SU-DHL-6 (cell line): Measurements from ENCODE around the gene STEAP3.

ENCODE experiments used
- H2AFZ ChIP-seq: fragments of 200-600 bp; sonication (generic); 2 replicates; pipeline ENCODE4 v1.6.1; 2014; ENCODE audit warnings: low read depth, mild to moderate bottlenecking, moderate library complexity, mixed read lengths, antibody characterized with exemption, low read length; ENCODE audit not compliant: severe bottlenecking
- H3F3A ChIP-seq: fragments of 200-600 bp; shearing (Covaris generic); 2 replicates; pipeline ENCODE4 v1.6.0; 2016; ENCODE audit warnings: antibody characterized with exemption, mild to moderate bottlenecking; ENCODE audit not compliant: insufficient read depth
- H3K27ac ChIP-seq: fragments of 200-600 bp; sonication (generic); 2 replicates; pipeline ENCODE4 v1.5.1; 2016; ENCODE audit warnings: low read depth, mild to moderate bottlenecking, low read length, moderate library complexity, mixed read lengths
- H3K27me3 ChIP-seq: fragments of 200-600 bp; sonication (generic), shearing (Covaris generic); 2 replicates; pipeline ENCODE4 v1.6.0; 2014; ENCODE audit warnings: mild to moderate bottlenecking, low read length
- H3K36me3 ChIP-seq: fragments of 200-600 bp; sonication (generic); 2 replicates; pipeline ENCODE4 v1.6.1; 2014; ENCODE audit warnings: mild to moderate bottlenecking, low read length, mixed read lengths
- H3K4me2 ChIP-seq: fragments of 300-600, 200-600 bp; shearing (Covaris generic), sonication (generic); 2 replicates; pipeline ENCODE4 v1.6.0; 2014; ENCODE audit warnings: low read length, low read depth, mild to moderate bottlenecking; ENCODE audit not compliant: poor library complexity, severe bottlenecking
- H3K4me3 ChIP-seq: fragments of 200-600 bp; sonication (generic); 2 replicates; pipeline ENCODE4 v1.5.1; 2014; ENCODE audit warnings: antibody characterized with exemption, low read length, mild to moderate bottlenecking, mixed read lengths; ENCODE audit not compliant: insufficient read depth, poor library complexity, severe bottlenecking
- H3K79me2 ChIP-seq: fragments of 200-600 bp; sonication (generic); 2 replicates; pipeline ENCODE4 v1.6.1; 2014; ENCODE audit warnings: mild to moderate bottlenecking, low read length, moderate library complexity; ENCODE audit not compliant: insufficient read depth
- H3K9ac ChIP-seq: fragments of 200-600 bp; sonication (generic); 2 replicates; pipeline ENCODE4 v1.7.0; 2014; ENCODE audit warnings: mild to moderate bottlenecking, low read length
- H3K9me2 ChIP-seq: fragments of 200-600 bp; sonication (generic); replicated peaks from 2 replicates; pipeline ENCODE4 v1.6.1; 2014; ENCODE audit warnings: low read length; ENCODE audit not compliant: insufficient read depth
- H3K9me3 ChIP-seq: fragments of 200-600 bp; sonication (generic); 2 replicates; pipeline ENCODE4 v1.6.1; 2014; ENCODE audit warnings: low read length, mixed read lengths; ENCODE audit not compliant: insufficient read depth
- H4K20me1 ChIP-seq: fragments of 200-600 bp; sonication (generic); 2 replicates; pipeline ENCODE4 v1.6.1; 2014; ENCODE audit warnings: low read depth, mild to moderate bottlenecking, antibody characterized with exemption, low read length, moderate library complexity, mixed read lengths
- EZH2phosphoT487 ChIP-seq: fragments of 200-600 bp; sonication (generic), shearing (Covaris generic); conservative IDR thresholded peaks from 2 replicates; pipeline ENCODE4 v1.6.1; 2018; ENCODE audit warnings: mild to moderate bottlenecking, antibody characterized with exemption, low read length, moderate library complexity, mixed read lengths
- TF ChIP-seq, protein P1 (sequence below): fragments of 200-600 bp; sonication (generic); IDR thresholded peaks from one replicate; pipeline ENCODE4 v1.5.1; 2017; ENCODE audit warnings: antibody characterized with exemption, mild to moderate bottlenecking, low read length, moderate library complexity; ENCODE audit not compliant: insufficient read depth, poor library complexity, severe bottlenecking

STEAP3 gene

DNA sequence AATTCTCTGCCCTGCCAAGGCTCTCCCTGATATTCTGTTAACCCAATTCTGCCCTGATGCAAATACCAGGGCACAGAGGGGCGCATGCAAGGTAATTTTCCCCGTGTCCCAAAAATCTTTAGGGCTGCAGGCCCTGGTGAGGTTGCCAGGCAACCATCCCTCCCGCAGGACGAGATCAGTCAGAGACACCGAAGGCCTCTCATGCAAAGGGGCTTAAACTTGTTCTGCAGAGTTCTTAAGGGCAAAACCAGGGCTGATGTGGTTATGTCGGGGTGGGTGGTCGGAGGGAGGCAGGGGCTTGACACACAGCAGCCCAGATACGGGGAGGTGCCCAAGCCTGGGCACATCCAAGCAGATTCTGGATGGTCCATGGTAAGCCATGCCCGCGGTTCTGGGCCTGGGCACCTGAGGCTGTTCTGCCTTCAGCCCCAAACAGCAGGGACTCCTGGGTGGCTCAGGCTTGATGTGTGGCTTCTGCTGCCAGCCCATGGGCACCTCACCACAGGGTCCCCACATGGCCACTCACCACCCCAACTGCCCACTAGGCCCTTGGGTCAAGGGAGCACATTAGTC lies 27.2 kb downstream of the STEAP3 start:
- Histone ChIP-seq H3F3A (no peaks in the 10 kb centered on the region), H3K4me2 (no peak overlapping the region), H3K9me2 (no peaks in the 10 kb centered on the region), H3K9me3 (no peaks in the 10 kb centered on the region), H3K9ac (no peak overlapping the region), H3K27ac (no peak overlapping the region), H3K4me3 (no peak overlapping the region), H2AFZ (no peak overlapping the region), H4K20me1 (no peaks in the 10 kb centered on the region), H3K36me3 (no peaks in the 10 kb centered on the region), H3K79me2 (no peaks in the 10 kb centered on the region), H3K27me3 (no peaks in the 10 kb centered on the region)
- TF ChIP-seq EZH2phosphoT487: no peak
- TF ChIP-seq, protein P1, sequence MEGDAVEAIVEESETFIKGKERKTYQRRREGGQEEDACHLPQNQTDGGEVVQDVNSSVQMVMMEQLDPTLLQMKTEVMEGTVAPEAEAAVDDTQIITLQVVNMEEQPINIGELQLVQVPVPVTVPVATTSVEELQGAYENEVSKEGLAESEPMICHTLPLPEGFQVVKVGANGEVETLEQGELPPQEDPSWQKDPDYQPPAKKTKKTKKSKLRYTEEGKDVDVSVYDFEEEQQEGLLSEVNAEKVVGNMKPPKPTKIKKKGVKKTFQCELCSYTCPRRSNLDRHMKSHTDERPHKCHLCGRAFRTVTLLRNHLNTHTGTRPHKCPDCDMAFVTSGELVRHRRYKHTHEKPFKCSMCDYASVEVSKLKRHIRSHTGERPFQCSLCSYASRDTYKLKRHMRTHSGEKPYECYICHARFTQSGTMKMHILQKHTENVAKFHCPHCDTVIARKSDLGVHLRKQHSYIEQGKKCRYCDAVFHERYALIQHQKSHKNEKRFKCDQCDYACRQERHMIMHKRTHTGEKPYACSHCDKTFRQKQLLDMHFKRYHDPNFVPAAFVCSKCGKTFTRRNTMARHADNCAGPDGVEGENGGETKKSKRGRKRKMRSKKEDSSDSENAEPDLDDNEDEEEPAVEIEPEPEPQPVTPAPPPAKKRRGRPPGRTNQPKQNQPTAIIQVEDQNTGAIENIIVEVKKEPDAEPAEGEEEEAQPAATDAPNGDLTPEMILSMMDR: no peak

DNA sequence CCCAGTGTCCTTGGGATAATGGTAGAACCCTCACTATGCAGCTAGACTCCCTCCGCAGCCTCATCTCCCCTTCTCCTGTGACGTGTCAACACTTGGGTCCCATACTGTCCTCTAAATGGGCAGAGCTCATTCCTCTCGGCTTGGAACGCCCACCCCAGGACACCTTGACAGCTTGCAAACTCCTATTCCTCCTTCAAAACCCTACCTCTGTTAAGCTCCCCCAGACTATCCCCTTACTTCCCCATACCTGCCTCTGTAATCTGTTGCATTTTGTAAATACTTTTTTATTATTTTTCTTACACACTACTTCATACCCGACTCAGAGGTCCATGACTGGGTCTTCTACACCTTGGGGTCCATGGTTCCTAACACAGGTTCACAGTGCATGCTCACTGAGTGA lies 28.0 kb downstream of the STEAP3 start:
- H3K79me2 ChIP-seq: no peaks in the 10 kb centered on the region
- no peak overlapping the region for H3K4me3 ChIP-seq
- no peaks in the 10 kb centered on the region for H3K36me3 ChIP-seq
- H3K27ac ChIP-seq: no peak overlapping the region
- no peaks in the 10 kb centered on the region for H3K9me2 ChIP-seq
- no peak overlapping the region for H3K4me2 ChIP-seq
- H4K20me1 ChIP-seq: no peaks in the 10 kb centered on the region
- no peak overlapping the region for H2AFZ ChIP-seq
- TF ChIP-seq, protein P1: no peak
- TF ChIP-seq EZH2phosphoT487: no peak
- H3K9ac ChIP-seq: no peak overlapping the region
- no peaks in the 10 kb centered on the region for H3F3A ChIP-seq
- no peaks in the 10 kb centered on the region for H3K27me3 ChIP-seq
- no peaks in the 10 kb centered on the region for H3K9me3 ChIP-seq

DNA sequence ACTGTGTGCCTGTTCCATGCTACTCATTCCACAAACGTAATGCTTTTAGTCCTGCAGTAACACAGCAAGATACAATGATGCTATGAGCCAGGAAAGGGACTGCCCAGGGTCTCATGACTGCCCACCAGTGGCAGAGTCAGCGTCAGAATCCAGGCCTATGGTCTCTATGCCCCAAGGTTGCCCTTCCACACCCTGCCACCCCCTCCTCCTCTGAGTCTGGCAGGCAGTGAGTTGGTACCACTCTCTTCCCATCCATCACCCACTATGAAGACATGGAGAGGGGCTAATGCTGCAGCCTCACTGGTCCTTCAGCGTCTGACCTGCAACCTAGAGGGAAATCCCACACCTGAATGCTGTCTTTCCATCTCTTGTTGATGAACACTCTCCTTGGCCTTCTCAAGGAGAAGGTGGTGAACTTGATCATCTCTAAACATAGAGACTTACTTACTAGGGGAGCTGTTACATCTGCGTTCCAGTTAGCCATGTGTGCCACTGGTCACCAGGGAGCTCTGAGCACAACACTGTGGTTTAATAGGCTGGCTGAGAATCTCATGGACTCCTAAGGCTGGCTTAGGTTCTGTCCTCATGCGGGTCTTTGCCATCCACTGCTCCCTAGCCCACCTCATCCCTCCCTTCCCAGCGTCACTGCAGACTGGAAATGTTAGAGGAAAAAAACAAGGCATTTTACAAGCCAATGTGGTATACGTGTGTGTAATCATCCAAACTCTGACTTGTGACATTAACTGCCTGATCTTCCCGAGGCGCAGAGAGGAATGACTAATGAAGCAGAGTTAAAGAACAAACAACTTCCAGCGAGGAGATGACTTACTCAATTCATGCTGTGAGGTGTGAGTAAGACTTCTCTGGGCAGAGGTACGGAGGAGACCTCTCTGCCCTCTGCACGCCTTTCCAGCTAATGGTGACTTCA lies 28.8 kb downstream of the STEAP3 start:
- no peak overlapping the region for H3K27ac ChIP-seq

More for the DNA sequence above, 28.8 kb downstream of the STEAP3 start:
- no peaks in the 10 kb centered on the region for H3K27me3 ChIP-seq
- H3K36me3 ChIP-seq: no peaks in the 10 kb centered on the region
- H3K4me2 ChIP-seq: no peak overlapping the region
- H3K79me2 ChIP-seq: no peaks in the 10 kb centered on the region
- H3K9me2 ChIP-seq: no peaks in the 10 kb centered on the region
- no peaks in the 10 kb centered on the region for H4K20me1 ChIP-seq
- no peak overlapping the region for H3K4me3 ChIP-seq
- H3F3A ChIP-seq: no peaks in the 10 kb centered on the region
- no peak overlapping the region for H3K9ac ChIP-seq
- no peak for TF ChIP-seq EZH2phosphoT487
- TF ChIP-seq, protein P1: no peak
- no peaks in the 10 kb centered on the region for H3K9me3 ChIP-seq
- H2AFZ ChIP-seq: no peak overlapping the region
